Sigmoid colon (tissue), 7 donors: ENCODE data around the gene FANCE. TPM values are rescaled to one million over a fixed set of nuclear protein-coding genes. Genes with fewer than 3 reads are reported as not detected.

Experiments
- DNase-seq: peaks from one replicate; pipeline ENCODE4 v3.0.0-alpha.2; 2019
- H3K27ac ChIP-seq, 4 donors: fragments of 200-600 bp; sonication (generic); one replicate each; pipeline ENCODE4 v1.5.1; 2016 to 2019; ENCODE audit warnings: mild to moderate bottlenecking in 1 of 4
- H3K27me3 ChIP-seq, 3 donors: fragments of 200-600 bp; sonication (generic); one replicate each; pipeline ENCODE4 v1.5.1; 2019; ENCODE audit warnings: mild to moderate bottlenecking in 1 of 3
- H3K36me3 ChIP-seq, 4 donors: fragments of 200-600 bp; sonication (generic); one replicate each; pipeline ENCODE4 v1.5.1; 2016 to 2019
- H3K4me1 ChIP-seq, 4 donors: fragments of 200-600 bp; sonication (generic); one replicate each; pipeline ENCODE4 v1.5.1; 2017 to 2019
- H3K4me3 ChIP-seq, 4 donors: fragments of 200-600 bp; sonication (generic); one replicate each; pipeline ENCODE4 v1.5.1; 2017 to 2019; ENCODE audit warnings: mild to moderate bottlenecking in 2 of 4, moderate library complexity in 1 of 4
- H3K9me3 ChIP-seq, 4 donors: fragments of 200-600 bp in 3 of 4; sonication (generic) in 3 of 4; one replicate each; pipeline versions ENCODE4 v1.5.1 to v1.6.1; 2013 to 2019
- EP300 ChIP-seq, 4 donors: sonication (generic); formaldehyde crosslinking; IDR thresholded peaks; one replicate each; pipeline ENCODE4 v1.6.1; 2017; ENCODE audit warnings: antibody characterized with exemption in 4 of 4
- POLR2A ChIP-seq, 2 donors: fragments of 450-650 bp; IDR thresholded peaks; one replicate each; pipeline ENCODE4 v1.6.1; 2016; ENCODE audit warnings: antibody characterized with exemption in 2 of 2, mild to moderate bottlenecking in 2 of 2, moderate library complexity in 2 of 2
- POLR2AphosphoS5 ChIP-seq, 4 donors: sonication (generic); formaldehyde crosslinking; IDR thresholded peaks; one replicate each; pipeline ENCODE4 v1.6.1; 2017; ENCODE audit warnings: antibody characterized with exemption in 4 of 4
- WGBS, 2 donors: extraction: QIAGEN DNeasy Blood & Tissue Kit; methylation state at CpG; one replicate each; pipeline ENCODE4 v1.1.7; 2013; 5-methylcytosine and 5-hydroxymethylcytosine counted together
- intact Hi-C: fragments of 100-400 bp; cut with DNase I; formaldehyde crosslinking; loops from one replicate; pipeline ENCODE4 v1.15.1; 2023
- polyA plus RNA-seq, 3 donors: library from polyadenylated mRNA; stranded (reverse); fragments of 200-250 nt; gene quantifications; one replicate each; pipeline ENCODE4 v1.2.3, GENCODE V29; 2013
- total RNA-seq, 4 donors: library from RNA; depleted of rRNA; stranded (reverse); fragments of >200 nt; gene quantifications; one replicate each; pipeline ENCODE4 v1.1.0, GENCODE V29; 2016
- TF ChIP-seq, protein P1 (sequence below), 4 experiments: fragments of 450-650 bp in 3 of 4; fragments of 200-600 bp in 1 of 4; IDR thresholded peaks; one replicate each; pipeline ENCODE4 v1.5.1; 2016 to 2019; ENCODE audit warnings: antibody characterized with exemption in 4 of 4, mild to moderate bottlenecking in 3 of 4, moderate library complexity in 2 of 4
- donor health status: healthy with polysubstance abuse.
- donor health status: Bipolar disorder and iron deficiency.
- donor health status: healthy.

Gene FANCE
- total and polyA plus RNA-seq, 7 donors = 2.4 to 5.2 (median 3.6) TPM

DNA sequence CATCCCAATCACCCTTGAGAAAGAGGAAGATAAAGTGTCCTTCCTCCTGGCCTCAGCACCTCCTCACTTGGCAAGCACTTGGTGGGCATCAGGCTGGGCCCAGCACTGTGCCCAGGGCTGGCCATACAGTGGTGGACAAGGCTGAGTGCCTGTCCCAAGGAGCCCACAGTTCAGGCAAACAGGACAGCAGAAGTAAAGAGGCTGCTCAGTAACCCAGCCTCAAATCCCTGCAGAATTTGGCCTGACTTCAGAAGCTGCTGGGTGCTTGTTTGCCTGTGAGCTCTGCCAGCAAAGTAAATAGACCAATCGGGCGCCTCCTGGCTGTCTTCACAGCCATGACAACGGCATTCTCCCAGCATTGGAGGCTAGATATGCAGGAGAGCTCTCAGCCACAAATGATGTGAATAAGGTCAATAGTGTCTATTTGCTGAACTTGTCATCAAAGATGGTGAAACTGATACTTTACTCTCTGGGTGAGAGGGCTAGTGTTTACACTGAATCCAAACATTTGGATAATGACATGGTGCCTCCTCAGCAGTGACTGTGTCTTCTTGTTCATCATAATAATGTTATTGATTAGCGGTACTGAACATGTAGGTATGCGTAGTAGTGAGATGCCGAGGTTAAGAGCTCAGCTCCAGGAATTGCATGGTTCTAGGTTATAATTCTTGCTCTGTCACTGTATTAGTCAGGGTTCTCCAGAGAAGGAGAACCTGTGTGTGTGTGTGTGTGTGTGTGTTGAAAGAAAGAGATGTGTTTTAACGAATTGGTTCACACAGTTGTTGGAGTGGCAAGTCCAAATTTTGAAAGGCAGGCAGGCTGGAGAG, 36.9 kb upstream of the FANCE start:
- intact Hi-C loops = loop anchor here (1.0 kb wide), 1 partner anchor 73 kb away; the partner anchor contains the start of gene PPARD
- Histone ChIP-seq H3K9me3 (no peaks in the 10 kb centered on the region), H3K4me3 (no peak overlapping the region), H3K36me3 (peaks cover 0 to 59% (median 10%) of the 10 kb centered on the region in 4 donors), H3K4me1 (peaks cover 0 to 14% (median 11%) of the 10 kb centered on the region in 4 donors), H3K27me3 (no peaks in the 10 kb centered on the region), H3K27ac (peak overlapping the region in 3 of 4 donors; percentile 4 to 58 (median 53))
- TF ChIP-seq POLR2AphosphoS5 (IDR thresholded peaks at IDR 0.05) (peak in 3 of 4 donors; percentile 33 to 57 (median 42)), EP300 (IDR thresholded peaks at IDR 0.05) (no peak), POLR2A (IDR thresholded peaks at IDR 0.05) (no peak)
- TF ChIP-seq, protein P1, sequence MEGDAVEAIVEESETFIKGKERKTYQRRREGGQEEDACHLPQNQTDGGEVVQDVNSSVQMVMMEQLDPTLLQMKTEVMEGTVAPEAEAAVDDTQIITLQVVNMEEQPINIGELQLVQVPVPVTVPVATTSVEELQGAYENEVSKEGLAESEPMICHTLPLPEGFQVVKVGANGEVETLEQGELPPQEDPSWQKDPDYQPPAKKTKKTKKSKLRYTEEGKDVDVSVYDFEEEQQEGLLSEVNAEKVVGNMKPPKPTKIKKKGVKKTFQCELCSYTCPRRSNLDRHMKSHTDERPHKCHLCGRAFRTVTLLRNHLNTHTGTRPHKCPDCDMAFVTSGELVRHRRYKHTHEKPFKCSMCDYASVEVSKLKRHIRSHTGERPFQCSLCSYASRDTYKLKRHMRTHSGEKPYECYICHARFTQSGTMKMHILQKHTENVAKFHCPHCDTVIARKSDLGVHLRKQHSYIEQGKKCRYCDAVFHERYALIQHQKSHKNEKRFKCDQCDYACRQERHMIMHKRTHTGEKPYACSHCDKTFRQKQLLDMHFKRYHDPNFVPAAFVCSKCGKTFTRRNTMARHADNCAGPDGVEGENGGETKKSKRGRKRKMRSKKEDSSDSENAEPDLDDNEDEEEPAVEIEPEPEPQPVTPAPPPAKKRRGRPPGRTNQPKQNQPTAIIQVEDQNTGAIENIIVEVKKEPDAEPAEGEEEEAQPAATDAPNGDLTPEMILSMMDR (IDR thresholded peaks at IDR 0.05) = peak; percentile 58 to 77 (median 62)
- 44 to 67% methylated on average over 7 of the region's 7 CpGs for WGBS, 2 donors
- DNase-seq = peak; percentile 92

DNA sequence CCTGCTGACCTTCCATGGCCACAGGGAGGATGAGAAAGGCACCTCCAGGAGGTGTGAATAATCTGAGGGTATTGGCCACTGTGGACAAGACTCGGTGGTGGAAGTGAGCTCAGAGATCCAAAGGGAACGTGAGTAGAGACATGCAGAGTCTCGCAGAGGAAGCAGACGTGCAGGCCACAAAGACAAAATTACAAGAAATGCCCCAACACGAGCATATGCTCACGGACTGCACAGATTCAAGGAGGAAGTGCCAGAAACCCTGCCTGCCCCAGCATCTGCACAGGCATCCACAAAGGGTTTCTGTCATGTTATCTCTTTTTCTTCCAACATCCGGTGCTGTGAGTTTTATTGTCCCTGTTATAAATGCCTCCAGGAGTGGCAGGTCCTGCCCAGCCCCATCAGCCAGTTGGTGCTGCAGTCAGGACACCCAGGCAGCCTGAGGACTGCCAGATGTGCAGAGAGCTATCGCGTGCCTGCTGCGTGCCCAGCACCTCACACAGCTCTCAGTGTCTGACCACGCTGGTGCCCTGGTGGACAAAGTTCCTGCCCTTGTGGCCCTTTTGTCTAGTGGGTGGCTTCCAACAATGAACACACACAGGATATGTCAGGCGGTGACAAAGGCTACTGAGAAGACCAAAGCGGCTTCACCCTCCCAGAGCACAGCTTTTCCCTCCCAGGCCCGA, 34.0 kb upstream of the FANCE start:
- 28 to 50% methylated on average over 14 of the region's 14 CpGs for WGBS, 2 donors
- no peaks in the 10 kb centered on the region for H3K9me3 ChIP-seq
- no peak for DNase-seq
- H3K27me3 ChIP-seq = no peaks in the 10 kb centered on the region
- peaks cover 0 to 14% (median 11%) of the 10 kb centered on the region in 4 donors for H3K4me1 ChIP-seq
- peaks cover 10 to 52% (median 11%) of the 10 kb centered on the region in 4 donors for H3K36me3 ChIP-seq
- intact Hi-C loops = no loop called here
- TF ChIP-seq EP300 (IDR thresholded peaks at IDR 0.05) = no peak
- TF ChIP-seq, protein P1 (IDR thresholded peaks at IDR 0.05) = no peak
- TF ChIP-seq POLR2A (IDR thresholded peaks at IDR 0.05) = no peak
- TF ChIP-seq POLR2AphosphoS5 (IDR thresholded peaks at IDR 0.05) = no peak
- H3K27ac ChIP-seq = no peak overlapping the region
- H3K4me3 ChIP-seq = no peak overlapping the region

DNA sequence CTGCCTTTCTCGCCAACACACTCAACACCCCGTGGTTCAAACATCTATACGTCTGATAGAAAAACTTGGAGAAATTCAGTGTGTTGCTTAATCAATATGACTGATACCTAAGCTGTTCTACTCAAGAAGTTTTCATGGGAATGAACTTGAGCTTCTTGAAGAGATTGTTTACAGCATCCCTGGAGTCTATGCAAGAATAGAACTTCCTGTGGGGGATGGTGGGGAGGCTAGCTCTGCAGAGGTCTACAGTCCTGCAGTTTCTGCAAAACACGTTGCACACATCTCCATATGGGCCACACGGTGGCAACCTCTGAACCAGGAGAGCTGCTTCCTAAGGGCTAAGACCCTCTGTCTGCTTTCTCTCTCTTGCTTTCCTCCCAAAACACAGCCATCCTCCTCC, 32.7 kb upstream of the FANCE start:
- intact Hi-C loops = no loop called here
- Histone ChIP-seq H3K27ac (no peak overlapping the region), H3K36me3 (peaks cover 14 to 58% (median 21%) of the 10 kb centered on the region in 4 donors), H3K9me3 (no peaks in the 10 kb centered on the region), H3K4me1 (peaks cover 0 to 12% (median 9%) of the 10 kb centered on the region in 4 donors), H3K4me3 (no peak overlapping the region), H3K27me3 (no peaks in the 10 kb centered on the region)
- TF ChIP-seq, protein P1 (IDR thresholded peaks at IDR 0.05) = no peak
- DNase-seq = no peak
- 69 to 81% methylated on average over 5 of the region's 5 CpGs for WGBS, 2 donors

DNA sequence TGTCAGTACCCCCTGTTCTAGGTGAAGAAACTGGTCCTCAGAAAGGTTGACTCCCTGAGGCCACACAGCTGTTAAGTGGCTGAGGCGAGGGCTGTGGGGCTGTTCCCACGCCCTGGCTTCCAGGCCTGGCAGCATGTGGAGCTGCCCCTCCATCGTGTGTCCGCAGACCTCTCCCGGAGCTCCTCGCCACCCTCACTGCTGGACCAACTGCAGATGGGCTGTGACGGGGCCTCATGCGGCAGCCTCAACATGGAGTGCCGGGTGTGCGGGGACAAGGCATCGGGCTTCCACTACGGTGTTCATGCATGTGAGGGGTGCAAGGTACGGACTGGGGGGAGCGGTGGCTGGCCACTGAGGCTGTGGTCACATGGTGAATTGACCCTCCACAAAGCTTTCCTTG, 32.2 kb upstream of the FANCE start:
- H3K4me3 ChIP-seq = no peak overlapping the region
- intact Hi-C loops = no loop called here
- H3K27me3 ChIP-seq = no peaks in the 10 kb centered on the region
- no peak overlapping the region for H3K27ac ChIP-seq
- DNase-seq = no peak
- peaks cover 0 to 7% (median 4%) of the 10 kb centered on the region in 4 donors for H3K4me1 ChIP-seq
- TF ChIP-seq EP300 (IDR thresholded peaks at IDR 0.05) (no peak), POLR2A (IDR thresholded peaks at IDR 0.05) (no peak), POLR2AphosphoS5 (IDR thresholded peaks at IDR 0.05) (no peak)
- TF ChIP-seq, protein P1 (IDR thresholded peaks at IDR 0.05) = no peak
- peaks cover 17 to 60% (median 26%) of the 10 kb centered on the region in 4 donors for H3K36me3 ChIP-seq
- no peaks in the 10 kb centered on the region for H3K9me3 ChIP-seq
- WGBS, 2 donors = 95 to 98% methylated on average over 14 of the region's 14 CpGs
